Daoy (cell line): Measurements from ENCODE around the gene LRRC43. TPM values are rescaled to one million over a fixed set of nuclear protein-coding genes. Genes with fewer than 3 reads are reported as not detected.
"Not testable (repeated sequence)": the region's sequence is repeated elsewhere in the genome, so short reads cannot be mapped to it uniquely, and the experiment has no call there.

Experiments used
- DNase-seq: peaks from one replicate; pipeline ENCODE4 v3.0.0-alpha.2; 2015; ENCODE audit warnings: low read depth
- total RNA-seq: library from RNA; depleted of rRNA; stranded (reverse); fragments of >200 nt; shearing (Covaris generic); gene quantifications from 2 replicates; pipeline ENCODE4 v1.2.3, GENCODE V29; 2014

The LRRC43 gene
- total RNA-seq, 1 experiment from 2014 or later, result 0.34 TPM

GRCh38 chr12:122158700-122159285 is 24.1 kb upstream of the LRRC43 start:
- DNase-seq, result no peak

- DNase-seq, result no peak
These were observed 23.0 kb upstream of the LRRC43 start for GRCh38 chr12:122159882-122160281.

- no peak for DNase-seq
These were observed 22.2 kb upstream of the LRRC43 start for GRCh38 chr12:122160761-122161160.

- no peak for DNase-seq
These were observed 21.2 kb upstream of the LRRC43 start for GRCh38 chr12:122161682-122162081.

GRCh38 chr12:122162976-122163375 is 19.9 kb upstream of the LRRC43 start:
- DNase-seq, result no peak

- DNase-seq, result no peak
These were observed 16.2 kb upstream of the LRRC43 start for GRCh38 chr12:122166422-122167349.

- DNase-seq, result no peak
These were observed 15.5 kb upstream of the LRRC43 start for GRCh38 chr12:122167356-122167925.

GRCh38 chr12:122168492-122168891 is 14.4 kb upstream of the LRRC43 start:
- DNase-seq, result no peak

GRCh38 chr12:122171399-122171798 is 11.5 kb upstream of the LRRC43 start:
- DNase-seq, result no peak

- no peak for DNase-seq
These were observed 10.5 kb upstream of the LRRC43 start for GRCh38 chr12:122172262-122172939.

GRCh38 chr12:122174155-122174845 is 8.6 kb upstream of the LRRC43 start, which contains the start of gene IL31:
Gene IL31, minus strand, starts transcription at chr12:122174221. Its CDS starts 49 bp downstream, at chr12:122174172.
- DNase-seq, result no peak

GRCh38 chr12:122176473-122176872 is 6.5 kb upstream of the LRRC43 start:
- DNase-seq, result not testable (repeated sequence)

GRCh38 chr12:122183588-122183940 is 641 bp downstream of the LRRC43 start:
- DNase-seq, result no peak

GRCh38 chr12:122184517-122184916 is 1.6 kb downstream of the LRRC43 start:
- DNase-seq, result no peak

- no peak for DNase-seq
These were observed 2.2 kb downstream of the LRRC43 start for GRCh38 chr12:122185079-122185478.

GRCh38 chr12:122185494-122186082 is 2.7 kb downstream of the LRRC43 start:
- DNase-seq, result no peak

- DNase-seq, result no peak
These were observed 4.5 kb downstream of the LRRC43 start for GRCh38 chr12:122187466-122187865.

GRCh38 chr12:122189626-122190475 is 6.9 kb downstream of the LRRC43 start:
- DNase-seq, result no peak

- peak; percentile 66 for DNase-seq
These were observed 8.1 kb downstream of the LRRC43 start for GRCh38 chr12:122190842-122191668.
